Adipose tissue (tissue), 3 donors: ENCODE measurements around the gene MBD3L2B. TPM values are rescaled to one million over a fixed set of nuclear protein-coding genes. Genes with fewer than 3 reads are reported as not detected.
"Not testable (repeated sequence)": the region's sequence is repeated elsewhere in the genome, so short reads cannot be mapped to it uniquely, and the experiment has no call there.

Source experiments
- H3K27ac ChIP-seq: one replicate; pipeline ENCODE4 v1.5.1; 2013; ENCODE audit warnings: low read depth, low read length
- WGBS, 3 donors: extraction: QIAGEN DNeasy Blood & Tissue Kit; methylation state at CpG; one replicate each; pipeline ENCODE4 v1.1.7; 2013; 5-methylcytosine and 5-hydroxymethylcytosine counted together
- polyA plus RNA-seq, 3 donors: library from polyadenylated mRNA; stranded (reverse); fragments of 200-250 nt; gene quantifications; one replicate each; pipeline ENCODE4 v1.2.3, GENCODE V29; 2013
- donor health status: healthy with polysubstance abuse.
- donor health status: Bipolar disorder and iron deficiency.
- donor health status: healthy.

The MBD3L2B gene
- polyA plus RNA-seq, 3 donors = not detected

- no CpG with 5 or more reads among the region's 1 CpG for WGBS, 3 donors
- H3K27ac ChIP-seq = not testable (repeated sequence)
Observed at GRCh38 chr19:7028790-7029189, 7.6 kb upstream of the MBD3L2B start.

DNA sequence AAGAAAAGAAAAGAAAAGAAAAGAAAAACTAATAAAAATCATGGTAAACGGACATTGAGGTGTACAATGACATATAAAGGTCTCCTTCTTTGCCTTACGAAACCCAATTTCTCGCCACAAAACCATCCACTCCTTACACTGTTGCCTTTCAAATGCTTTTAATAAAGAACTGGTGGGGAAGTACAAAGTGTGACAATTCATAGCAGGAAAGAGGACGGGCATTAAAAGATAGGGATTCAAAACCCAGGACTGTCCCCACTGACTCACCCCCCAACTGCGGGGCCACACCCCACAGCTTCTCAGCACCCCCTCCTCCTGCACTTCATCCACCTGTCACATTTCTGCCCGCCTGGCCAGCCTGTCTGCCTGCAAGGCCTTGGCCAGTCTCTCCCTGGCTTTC is 2.4 kb downstream of the MBD3L2B start:
- no peak overlapping the region for H3K27ac ChIP-seq
- 71 to 81% (median 78%) methylated on average over 6 of the region's 6 CpGs for WGBS, 3 donors

DNA sequence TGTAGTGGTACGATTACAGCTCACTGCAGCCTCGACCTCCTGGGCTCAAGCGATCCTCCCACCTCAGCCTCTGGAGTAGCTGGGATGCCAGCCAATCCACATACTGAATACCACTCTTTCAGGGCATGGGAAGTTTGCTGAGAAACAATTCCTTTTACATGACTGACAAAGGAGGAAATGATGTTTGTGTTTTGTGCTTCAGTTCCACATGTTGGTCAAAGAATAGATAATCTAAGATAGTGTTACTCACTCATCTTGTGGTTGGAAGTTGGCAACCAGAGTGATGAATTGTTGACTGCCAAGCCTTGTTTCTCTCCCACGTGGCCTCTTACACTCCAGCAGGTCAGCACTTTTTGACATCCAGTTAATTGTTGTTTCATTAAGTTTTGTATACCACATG is 7.6 kb downstream of the MBD3L2B start:
- no peak overlapping the region for H3K27ac ChIP-seq
- 57 to 68% (median 60%) methylated on average over 4 of the region's 4 CpGs for WGBS, 3 donors

DNA sequence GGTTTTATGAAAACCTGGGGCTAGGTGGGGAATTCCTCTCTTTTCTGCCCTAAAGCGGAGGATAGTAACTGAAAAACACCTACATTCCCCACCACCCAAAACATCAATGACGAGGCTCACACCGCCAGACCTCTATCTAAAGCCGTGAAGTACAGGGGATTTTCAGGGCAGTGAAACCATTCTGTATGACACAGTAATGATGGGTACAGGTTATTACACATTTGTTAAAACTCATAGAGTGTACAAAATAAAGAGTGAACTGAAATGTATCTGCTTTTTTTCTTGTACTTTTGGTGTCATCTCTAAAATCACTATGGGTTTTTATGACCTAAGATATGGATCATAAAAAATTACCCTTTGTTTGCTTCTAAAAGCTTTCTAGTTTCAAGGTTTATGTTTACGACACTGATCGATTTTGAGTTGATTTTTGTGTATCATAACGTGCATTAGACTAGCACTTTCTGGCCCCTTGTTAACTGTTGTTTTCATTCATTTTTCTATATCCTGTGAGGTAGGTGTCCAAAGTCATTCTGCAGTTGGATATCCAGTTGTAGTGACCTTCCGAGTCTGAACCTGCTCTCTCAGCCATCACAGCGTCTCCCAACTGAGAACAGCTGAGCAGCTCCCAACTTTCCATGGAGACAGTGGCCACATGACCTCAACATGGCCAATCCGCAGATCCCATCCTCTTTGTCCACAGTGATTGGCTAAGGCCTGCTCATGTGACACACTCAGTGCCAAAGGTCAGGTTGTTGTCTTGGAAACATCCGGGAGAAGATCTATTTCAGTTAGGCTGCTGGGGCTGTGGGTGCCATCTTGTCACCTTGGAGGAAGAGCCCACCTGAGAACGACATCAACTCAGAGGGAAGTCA is 10.3 kb downstream of the MBD3L2B start:
- 76 to 89% (median 88%) methylated on average over 11 to 12 of the region's 12 CpGs for WGBS, 3 donors
- H3K27ac ChIP-seq = no peak overlapping the region

DNA sequence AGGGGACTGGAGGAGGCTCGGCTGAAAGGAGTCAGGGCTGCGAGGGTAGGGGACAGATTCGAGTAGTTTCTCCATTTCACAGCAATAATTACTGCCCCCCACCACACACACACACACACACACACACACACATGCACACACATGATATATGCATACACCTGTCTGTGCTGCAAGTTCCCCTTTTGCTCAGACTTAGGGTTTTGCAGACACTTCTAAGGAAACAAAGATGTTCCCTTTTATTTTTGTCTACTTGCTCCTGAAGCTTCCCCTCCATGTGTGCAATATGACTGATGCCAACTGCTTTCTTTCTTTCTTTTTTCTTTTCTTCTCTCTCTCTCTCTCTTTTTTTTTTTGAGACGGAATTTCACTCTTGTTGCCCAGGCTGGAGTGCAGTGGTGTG is 13.4 kb downstream of the MBD3L2B start:
- no peak overlapping the region for H3K27ac ChIP-seq
- WGBS, 3 donors = 42 to 53% (median 51%) methylated on average over 4 of the region's 4 CpGs

- H3K27ac ChIP-seq = no peak overlapping the region
- 73 to 88% (median 84%) methylated on average over 11 of the region's 11 CpGs for WGBS, 3 donors
Observed at GRCh38 chr19:7006135-7006704, 15.0 kb downstream of the MBD3L2B start.

- H3K27ac ChIP-seq = no peak overlapping the region
- 51 to 61% (median 55%) methylated on average over 18 of the region's 18 CpGs for WGBS, 3 donors
Observed at GRCh38 chr19:7004313-7004931, 16.8 kb downstream of the MBD3L2B start.

GRCh38 chr19:7000816-7001215 is 20.4 kb downstream of the MBD3L2B start:
- WGBS, 3 donors = 59 to 72% (median 66%) methylated on average over 1 of the region's 1 CpG
- no peak overlapping the region for H3K27ac ChIP-seq

GRCh38 chr19:7000333-7000732 is 20.9 kb downstream of the MBD3L2B start:
- no peak overlapping the region for H3K27ac ChIP-seq
- WGBS, 3 donors = 51 to 64% (median 60%) methylated on average over 3 of the region's 3 CpGs

DNA sequence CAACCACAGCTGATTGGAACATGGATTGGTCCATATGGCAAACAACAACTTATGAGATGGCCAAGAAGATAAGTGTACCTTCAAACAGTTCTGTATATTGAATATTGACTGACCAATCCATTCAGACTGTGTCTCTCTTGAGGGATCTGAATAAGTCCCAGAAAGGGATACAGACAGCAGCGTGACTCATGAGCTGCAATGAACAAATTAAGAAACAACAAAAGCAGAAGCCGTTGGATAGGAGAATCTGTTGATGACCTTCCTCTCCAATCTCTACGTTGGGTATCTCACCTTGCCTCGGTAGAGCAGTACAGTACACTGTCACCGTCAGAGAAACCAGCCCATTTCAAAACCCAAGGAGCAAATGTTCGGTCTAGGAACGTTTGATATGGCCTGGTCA is 21.3 kb downstream of the MBD3L2B start:
- 62 to 77% (median 72%) methylated on average over 7 of the region's 7 CpGs for WGBS, 3 donors
- H3K27ac ChIP-seq = no peak overlapping the region

GRCh38 chr19:6997679-6998445 is 23.4 kb downstream of the MBD3L2B start:
- 66 to 82% (median 79%) methylated on average over 15 of the region's 15 CpGs for WGBS, 3 donors
- no peak overlapping the region for H3K27ac ChIP-seq

DNA sequence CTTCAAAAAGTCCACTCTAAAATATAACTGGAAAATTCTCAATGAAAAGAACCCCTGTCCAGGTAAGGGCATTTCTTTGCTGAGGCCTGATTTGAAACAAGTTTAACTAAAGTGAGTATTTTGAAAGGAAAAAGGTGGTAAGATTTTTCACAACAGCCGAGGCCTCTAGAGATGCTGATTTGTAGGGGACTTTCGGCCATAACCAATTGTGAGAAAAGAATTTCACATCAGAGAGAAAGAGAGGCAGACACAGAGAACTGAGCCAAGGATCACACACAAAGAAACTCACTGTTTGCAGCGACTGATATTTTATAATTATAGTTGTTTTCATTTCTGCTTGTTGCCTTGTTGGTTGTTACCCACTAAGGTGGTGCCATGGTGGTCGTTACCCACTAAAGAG is 24.4 kb downstream of the MBD3L2B start:
- WGBS, 3 donors = 53 to 78% (median 72%) methylated on average over 4 of the region's 4 CpGs

DNA sequence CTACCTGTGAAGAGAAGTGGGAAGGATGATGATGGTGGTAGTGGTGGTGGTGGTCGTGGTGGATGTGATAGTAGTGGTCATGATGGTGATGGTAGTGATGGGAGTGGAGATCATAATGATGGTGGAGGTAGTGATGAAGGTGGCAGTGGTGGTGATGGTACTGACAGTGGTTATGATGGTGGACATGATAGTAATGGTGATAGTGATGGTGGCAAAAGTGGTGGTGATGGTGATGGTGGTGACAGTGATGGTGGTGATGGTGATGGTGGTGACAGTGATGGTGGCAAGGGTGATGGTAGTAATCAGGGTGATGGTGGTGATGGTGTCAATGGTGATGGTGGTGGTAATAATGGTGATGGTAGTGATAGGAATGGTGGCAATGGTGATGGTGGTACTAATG is 26.2 kb downstream of the MBD3L2B start:
- WGBS, 3 donors = 56 to 94% (median 87%) methylated on average over 1 of the region's 1 CpG
- H3K27ac ChIP-seq = no peak overlapping the region

More for the DNA sequence above, 24.4 kb downstream of the MBD3L2B start:
- no peak overlapping the region for H3K27ac ChIP-seq

- WGBS, 3 donors = 46 to 48% (median 48%) methylated on average over 3 of the region's 3 CpGs
- no peak overlapping the region for H3K27ac ChIP-seq
Observed at GRCh38 chr19:6988257-6988656, 33.0 kb downstream of the MBD3L2B start.

- WGBS, 3 donors = 43 to 52% (median 45%) methylated on average over 4 of the region's 4 CpGs
- no peak overlapping the region for H3K27ac ChIP-seq
Observed at GRCh38 chr19:6987850-6988249, 33.4 kb downstream of the MBD3L2B start.

GRCh38 chr19:6983448-6983847 is 37.8 kb downstream of the MBD3L2B start:
- no peak overlapping the region for H3K27ac ChIP-seq

DNA sequence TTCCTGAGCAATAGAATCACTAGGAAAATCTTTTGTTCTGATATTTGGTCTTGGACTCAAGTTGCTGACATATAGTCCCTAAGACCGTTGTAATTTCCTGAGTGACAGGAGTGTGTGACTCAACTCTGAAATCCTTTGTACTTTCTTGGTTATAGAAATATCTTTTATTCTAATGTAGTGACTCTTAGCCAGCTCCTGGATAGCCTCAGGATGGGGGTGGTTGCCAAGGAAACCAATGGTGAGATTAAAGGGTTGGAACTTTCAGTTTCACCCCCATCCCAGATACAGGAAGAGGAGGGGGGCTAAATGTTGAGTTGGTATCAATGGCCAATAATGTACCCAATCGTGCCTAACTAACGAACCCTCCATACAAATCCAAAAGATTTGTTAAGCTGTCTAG is 41.8 kb downstream of the MBD3L2B start:
- H3K27ac ChIP-seq = no peak overlapping the region
- 64 to 84% (median 68%) methylated on average over 3 of the region's 3 CpGs for WGBS, 3 donors

- WGBS, 3 donors = 76 to 90% (median 85%) methylated on average over 5 of the region's 5 CpGs
- H3K27ac ChIP-seq = no peak overlapping the region
Observed at GRCh38 chr19:6976197-6976596, 45.0 kb downstream of the MBD3L2B start.

DNA sequence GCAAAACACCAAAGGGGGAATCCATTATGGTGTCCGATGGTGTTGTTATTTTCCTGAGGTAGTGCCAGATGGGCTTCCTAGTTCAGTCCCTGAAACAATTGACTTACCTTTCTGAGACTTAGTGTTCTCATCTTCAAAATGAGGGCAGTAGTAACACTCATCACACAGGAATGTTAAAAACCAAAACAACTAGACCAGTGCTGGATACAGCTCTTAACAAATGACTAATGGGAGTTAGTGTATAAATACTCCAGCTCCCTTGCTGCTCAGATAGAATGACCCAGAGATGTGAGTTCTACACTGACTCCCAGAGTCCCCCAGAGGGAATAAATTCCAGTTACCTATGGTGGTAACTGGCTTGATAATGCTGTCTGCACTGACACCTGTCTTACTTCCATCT is 49.9 kb downstream of the MBD3L2B start:
- WGBS, 3 donors = 78 to 95% (median 88%) methylated on average over 1 of the region's 1 CpG
- no peak overlapping the region for H3K27ac ChIP-seq
